Parathyroid adenoma (tissue), 2 donors: ENCODE data around the gene CCDC57.

Experiments used
- H2AFZ ChIP-seq: fragments of 300-600 bp; sonication (generic); one replicate; pipeline ENCODE4 v1.7.0; 2017; ENCODE audit warnings: antibody characterized with exemption, mild to moderate bottlenecking
- H3K27ac ChIP-seq: fragments of 300-600 bp; sonication (generic); one replicate; pipeline ENCODE4 v1.7.0; 2017
- H3K27me3 ChIP-seq: fragments of 300-600 bp; sonication (generic); one replicate; pipeline ENCODE4 v1.7.0; 2017; ENCODE audit warnings: low read length; ENCODE audit not compliant: control insufficient read depth, insufficient read depth
- H3K36me3 ChIP-seq: fragments of 300-600 bp; sonication (generic); one replicate; pipeline ENCODE4 v1.7.0; 2017; ENCODE audit warnings: low read length; ENCODE audit not compliant: control insufficient read depth, insufficient read depth
- H3K4me1 ChIP-seq: fragments of 300-600 bp; sonication (generic); one replicate; pipeline ENCODE4 v1.7.0; 2017; ENCODE audit warnings: control low read depth
- H3K4me2 ChIP-seq: fragments of 300-600 bp; sonication (generic); one replicate; pipeline ENCODE4 v1.7.0; 2017; ENCODE audit warnings: low read length
- H3K4me3 ChIP-seq: fragments of 300-600 bp; sonication (generic); one replicate; pipeline ENCODE4 v1.7.0; 2017; ENCODE audit warnings: low read depth, low read length
- H3K79me2 ChIP-seq: fragments of 300-600 bp; sonication (generic); one replicate; pipeline ENCODE4 v1.7.0; 2017; ENCODE audit warnings: control low read depth
- H3K9ac ChIP-seq: fragments of 300-600 bp; sonication (generic); one replicate; pipeline ENCODE4 v1.7.0; 2017; ENCODE audit warnings: mild to moderate bottlenecking
- H3K9me3 ChIP-seq: fragments of 300-600 bp; sonication (generic); one replicate; pipeline ENCODE4 v1.7.0; 2017; ENCODE audit warnings: low read length; ENCODE audit not compliant: control insufficient read depth
- TF ChIP-seq, protein P1 (sequence below): fragments of 300-600 bp; sonication (generic); IDR thresholded peaks from one replicate; pipeline ENCODE4 v1.7.0; 2017; ENCODE audit warnings: antibody characterized with exemption, mild to moderate bottlenecking
- donor health status: primary hyperparathyroidism.

The CCDC57 gene

GRCh38 chr17:82242698-82242976 is 30.0 kb upstream of the CCDC57 start:
- Histone ChIP-seq H3K4me3 (no peak overlapping the region), H3K4me1 (peaks cover 30% of the 10 kb centered on the region), H3K9ac (no peak overlapping the region)

GRCh38 chr17:82241926-82242697 is 29.5 kb upstream of the CCDC57 start:
- TF ChIP-seq, protein P1, sequence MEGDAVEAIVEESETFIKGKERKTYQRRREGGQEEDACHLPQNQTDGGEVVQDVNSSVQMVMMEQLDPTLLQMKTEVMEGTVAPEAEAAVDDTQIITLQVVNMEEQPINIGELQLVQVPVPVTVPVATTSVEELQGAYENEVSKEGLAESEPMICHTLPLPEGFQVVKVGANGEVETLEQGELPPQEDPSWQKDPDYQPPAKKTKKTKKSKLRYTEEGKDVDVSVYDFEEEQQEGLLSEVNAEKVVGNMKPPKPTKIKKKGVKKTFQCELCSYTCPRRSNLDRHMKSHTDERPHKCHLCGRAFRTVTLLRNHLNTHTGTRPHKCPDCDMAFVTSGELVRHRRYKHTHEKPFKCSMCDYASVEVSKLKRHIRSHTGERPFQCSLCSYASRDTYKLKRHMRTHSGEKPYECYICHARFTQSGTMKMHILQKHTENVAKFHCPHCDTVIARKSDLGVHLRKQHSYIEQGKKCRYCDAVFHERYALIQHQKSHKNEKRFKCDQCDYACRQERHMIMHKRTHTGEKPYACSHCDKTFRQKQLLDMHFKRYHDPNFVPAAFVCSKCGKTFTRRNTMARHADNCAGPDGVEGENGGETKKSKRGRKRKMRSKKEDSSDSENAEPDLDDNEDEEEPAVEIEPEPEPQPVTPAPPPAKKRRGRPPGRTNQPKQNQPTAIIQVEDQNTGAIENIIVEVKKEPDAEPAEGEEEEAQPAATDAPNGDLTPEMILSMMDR = no peak
- no peaks in the 10 kb centered on the region for H3K27me3 ChIP-seq
- H3K9me3 ChIP-seq = no peaks in the 10 kb centered on the region
- no peak overlapping the region for H2AFZ ChIP-seq
- peaks cover 16% of the 10 kb centered on the region for H3K79me2 ChIP-seq
- H3K4me3 ChIP-seq = no peak overlapping the region
- H3K36me3 ChIP-seq = no peaks in the 10 kb centered on the region
- peak overlapping the region; percentile 45 for H3K27ac ChIP-seq
- no peak overlapping the region for H3K4me2 ChIP-seq
- H3K4me1 ChIP-seq = peaks cover 30% of the 10 kb centered on the region
- H3K9ac ChIP-seq = no peak overlapping the region

More at GRCh38 chr17:82242698-82242976, 30.0 kb upstream of the CCDC57 start:
- H3K4me2 ChIP-seq = no peak overlapping the region
- H3K79me2 ChIP-seq = peaks cover 21% of the 10 kb centered on the region
- no peaks in the 10 kb centered on the region for H3K9me3 ChIP-seq
- TF ChIP-seq, protein P1 = no peak
- H3K36me3 ChIP-seq = no peaks in the 10 kb centered on the region
- H2AFZ ChIP-seq = no peak overlapping the region
- H3K27ac ChIP-seq = peak overlapping the region; percentile 16
- H3K27me3 ChIP-seq = no peaks in the 10 kb centered on the region

GRCh38 chr17:82241183-82241925 is 28.7 kb upstream of the CCDC57 start:
- H3K4me1 ChIP-seq = peaks cover 34% of the 10 kb centered on the region
- no peak overlapping the region for H3K4me2 ChIP-seq
- no peaks in the 10 kb centered on the region for H3K9me3 ChIP-seq
- no peaks in the 10 kb centered on the region for H3K36me3 ChIP-seq
- TF ChIP-seq, protein P1 = no peak
- no peak overlapping the region for H3K9ac ChIP-seq
- H3K27ac ChIP-seq = peak overlapping the region; percentile 45
- H3K79me2 ChIP-seq = peaks cover 16% of the 10 kb centered on the region
- H2AFZ ChIP-seq = no peak overlapping the region
- H3K4me3 ChIP-seq = no peak overlapping the region
- no peaks in the 10 kb centered on the region for H3K27me3 ChIP-seq

- Histone ChIP-seq H3K9me3 (no peaks in the 10 kb centered on the region), H3K27me3 (no peaks in the 10 kb centered on the region), H3K36me3 (no peaks in the 10 kb centered on the region), H3K4me1 (peaks cover 41% of the 10 kb centered on the region), H3K27ac (peak overlapping the region; percentile 45), H3K9ac (no peak overlapping the region), H3K79me2 (peaks cover 16% of the 10 kb centered on the region), H3K4me3 (no peak overlapping the region), H3K4me2 (no peak overlapping the region), H2AFZ (no peak overlapping the region)
- TF ChIP-seq, protein P1 = no peak
Observed at GRCh38 chr17:82240506-82241182, 28.0 kb upstream of the CCDC57 start.
